Activated CD8-positive, alpha-beta memory T cell treated with anti-CD3 and anti-CD28 coated beads for 36 hours (primary cell): Measurements from ENCODE around the gene SMAD5. TPM values are rescaled to one million over a fixed set of nuclear protein-coding genes. Genes with fewer than 3 reads are reported as not detected.

ENCODE experiments used
- CTCF ChIA-PET: fragments of 350-600 bp; sonication (Branson Sonifier 250); formaldehyde crosslinking; loops from one replicate; lab custom pipeline; 2021; ENCODE audit warnings: antibody characterized with exemption; lab: Charles Lee
- POLR2A ChIA-PET: fragments of 350-600 bp; sonication (Branson Sonifier 250); formaldehyde crosslinking; loops from one replicate; lab custom pipeline; 2021; ENCODE audit warnings: antibody characterized with exemption; lab: Charles Lee
- total RNA-seq, 2 experiments: library from RNA; stranded (reverse); gene quantifications; one replicate each; pipeline ENCODE4 v1.2.3, GENCODE V29; 2021

Gene SMAD5
- total RNA-seq = 10 to 100 TPM; 19.0 to 19.2 TPM

GRCh38 chr5:136132557-136133221, at the start of gene SMAD5:
Gene SMAD5, plus strand, starts transcription at chr5:136132845. Its CDS starts 20,916 bp downstream, at chr5:136153761.
- CTCF ChIA-PET = no interaction called here
- POLR2A ChIA-PET = no interaction called here

DNA sequence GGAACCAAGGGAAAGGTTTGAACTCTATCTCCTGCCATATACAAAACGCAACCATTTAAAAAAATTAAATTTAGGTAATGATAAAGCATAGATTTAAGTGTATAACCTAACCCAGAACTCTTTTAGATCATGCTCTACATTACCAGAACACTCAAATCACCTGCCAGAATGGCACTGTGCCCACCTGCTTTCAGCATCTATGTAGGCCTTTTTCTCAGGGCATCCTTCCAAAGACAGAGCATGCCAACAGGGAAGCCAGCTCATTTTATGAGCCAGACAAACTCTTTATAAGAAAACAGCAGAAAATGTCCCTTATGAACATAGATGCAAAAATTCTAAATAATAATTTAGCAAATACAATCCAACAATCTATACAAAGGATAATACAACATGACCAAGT, 47.9 kb upstream of the SMAD5 start:
- CTCF ChIA-PET = no interaction called here
- POLR2A ChIA-PET = no interaction called here

- POLR2A ChIA-PET = no interaction called here
- CTCF ChIA-PET = interaction anchor here (0.7 kb wide), 1 partner anchor 98 kb away, joined by 3 read pairs; no protein-coding TSS in a partner anchor
These were observed 45.7 kb upstream of the SMAD5 start for GRCh38 chr5:136086783-136087566.

GRCh38 chr5:136087961-136088871, 44.4 kb upstream of the SMAD5 start:
- POLR2A ChIA-PET = no interaction called here
- CTCF ChIA-PET = no interaction called here

GRCh38 chr5:136089791-136090190, 42.9 kb upstream of the SMAD5 start:
- POLR2A ChIA-PET = no interaction called here
- CTCF ChIA-PET = no interaction called here

- POLR2A ChIA-PET = no interaction called here
- CTCF ChIA-PET = no interaction called here
These were observed 42.3 kb upstream of the SMAD5 start for GRCh38 chr5:136090319-136090718.

GRCh38 chr5:136094189-136094912, 38.3 kb upstream of the SMAD5 start:
- CTCF ChIA-PET = no interaction called here
- POLR2A ChIA-PET = no interaction called here

DNA sequence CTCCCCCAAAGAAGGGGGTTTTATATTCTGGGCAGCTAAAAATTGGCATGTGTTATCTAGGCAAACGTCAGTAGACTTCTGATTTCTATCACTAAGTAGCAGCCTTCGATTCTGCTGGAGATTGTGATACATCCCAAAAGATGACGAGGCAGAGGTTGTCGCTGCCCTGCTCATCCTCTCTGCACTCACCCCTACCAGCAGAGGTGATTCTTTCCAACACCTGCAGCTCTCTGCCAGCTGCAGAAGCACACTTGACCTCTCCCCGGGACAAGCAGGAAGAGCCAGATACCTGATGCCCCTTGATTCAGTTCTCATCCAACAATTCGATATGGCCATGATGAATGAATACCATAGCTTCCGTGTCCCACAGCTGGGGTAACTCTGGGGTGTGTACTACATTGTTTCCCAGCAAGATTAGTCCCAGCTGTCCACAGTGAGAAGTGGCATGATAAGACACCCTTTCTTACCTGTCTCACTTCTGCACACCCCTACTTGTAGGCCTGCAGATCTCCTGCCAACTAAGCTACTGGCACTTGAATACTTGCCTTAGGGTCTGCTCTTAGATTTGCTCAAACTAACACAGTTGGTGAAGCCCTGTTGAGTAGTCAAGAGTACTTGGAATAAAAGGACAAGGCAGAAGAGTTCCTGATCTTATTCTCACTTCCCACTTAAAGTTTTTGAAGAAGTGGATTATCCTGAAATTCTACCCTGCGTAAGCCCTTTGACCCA, 37.6 kb upstream of the SMAD5 start:
- ChIA-PET CTCF (no interaction called here), POLR2A (no interaction called here)

GRCh38 chr5:136098176-136098575, 34.5 kb upstream of the SMAD5 start:
- ChIA-PET CTCF (interaction anchor here (0.6 to 0.7 kb wide), 2 partner anchors 67 to 544 kb away, joined by 3 read pairs; no protein-coding TSS in a partner anchor), POLR2A (interaction anchor here (0.6 kb wide), 1 partner anchor 27 kb away, joined by 7 read pairs; no protein-coding TSS in a partner anchor)

DNA sequence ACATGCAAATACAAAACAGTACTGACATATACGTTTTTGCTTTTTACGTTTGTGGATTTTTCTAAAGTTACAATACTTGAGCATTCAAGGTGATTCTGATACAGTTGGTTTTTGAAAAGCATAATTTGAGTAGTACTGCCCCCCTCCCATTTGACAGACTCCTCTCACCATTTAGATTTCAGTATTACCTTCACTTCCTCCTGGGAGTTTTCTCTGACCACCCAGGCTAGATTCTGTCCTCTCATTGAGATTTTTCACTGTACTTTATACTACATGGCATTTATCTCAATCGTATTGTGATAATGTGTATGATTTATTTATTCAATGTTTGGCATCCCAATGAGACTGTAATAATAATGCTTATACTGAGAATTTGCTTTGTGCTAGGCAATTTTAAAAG, 32.8 kb upstream of the SMAD5 start:
- CTCF ChIA-PET = no interaction called here

DNA sequence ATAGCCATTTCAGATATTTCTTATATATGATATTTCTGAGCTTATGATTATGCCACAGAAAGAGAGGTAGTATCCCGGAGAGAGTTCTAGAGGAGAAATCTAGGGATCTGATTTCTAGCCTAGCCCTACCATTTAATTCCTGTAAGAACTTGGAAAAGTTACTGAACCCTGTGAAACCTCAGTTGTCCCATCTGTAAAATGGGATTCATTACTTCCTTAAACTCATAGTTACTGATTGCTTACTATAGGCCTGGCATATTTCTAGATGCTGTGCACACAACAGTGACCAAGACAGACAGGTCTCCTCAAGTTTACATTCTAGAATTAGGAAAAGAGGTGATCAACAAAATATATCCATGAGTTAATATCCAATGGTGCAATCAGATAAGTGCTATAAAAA, 30.8 kb upstream of the SMAD5 start:
- POLR2A ChIA-PET = interaction anchor here (0.6 kb wide), 1 partner anchor 35 kb away, joined by 7 read pairs; no protein-coding TSS in a partner anchor

More for the DNA sequence above, 32.8 kb upstream of the SMAD5 start:
- POLR2A ChIA-PET = no interaction called here

DNA sequence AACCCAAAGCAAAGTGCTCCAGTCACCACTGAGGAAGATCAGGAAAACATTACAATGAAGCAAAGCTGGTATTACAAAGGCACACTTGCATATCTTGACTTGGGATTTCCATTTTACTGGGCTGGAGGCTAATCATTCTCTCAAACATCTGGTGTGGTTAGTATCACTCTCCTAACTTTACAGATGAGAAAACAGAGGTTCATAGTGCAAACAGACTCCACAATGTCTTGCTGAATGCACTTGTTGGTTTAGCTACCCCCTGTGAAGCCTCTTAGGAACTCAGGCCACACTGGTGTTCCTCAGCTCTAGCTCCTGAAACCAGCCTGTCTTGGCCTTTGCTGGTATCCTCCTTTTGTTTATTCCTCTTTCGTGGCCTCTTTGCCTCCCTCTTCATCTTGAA, 29.5 kb upstream of the SMAD5 start:
- ChIA-PET CTCF (no interaction called here), POLR2A (no interaction called here)

More for the DNA sequence above, 30.8 kb upstream of the SMAD5 start:
- CTCF ChIA-PET = no interaction called here

DNA sequence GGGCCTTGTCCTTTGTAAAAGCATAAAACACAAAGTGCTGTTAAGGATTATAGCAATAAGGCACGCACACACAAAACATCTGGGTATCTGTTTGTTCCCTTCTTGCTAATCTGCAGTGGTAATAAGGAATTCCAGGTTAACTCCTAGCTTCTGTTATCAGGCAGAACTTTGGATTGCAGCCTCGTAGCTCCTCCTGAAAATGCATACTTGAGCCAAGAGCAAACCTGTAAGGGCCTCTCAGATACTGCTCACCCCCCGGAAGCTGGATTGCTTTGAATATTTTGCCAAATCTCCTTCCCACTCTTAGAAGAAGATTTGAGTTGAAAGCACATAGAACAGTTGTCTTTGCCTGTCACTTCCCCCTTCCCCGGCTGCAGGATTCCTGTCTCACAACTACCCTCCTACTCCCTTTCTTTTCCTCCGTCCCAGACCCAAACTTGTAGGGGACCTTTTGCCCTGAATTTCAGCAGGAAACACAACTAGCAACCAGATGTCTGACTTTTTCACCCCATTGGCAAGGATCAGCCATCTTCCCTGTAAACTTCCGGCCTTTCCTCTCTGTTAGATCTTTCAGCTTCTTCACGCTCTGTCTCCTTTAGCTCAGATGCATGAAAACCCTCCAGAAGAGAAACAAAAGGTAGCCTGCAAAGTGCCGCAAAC, 28.2 kb upstream of the SMAD5 start:
- CTCF ChIA-PET = no interaction called here
- POLR2A ChIA-PET = no interaction called here

- CTCF ChIA-PET = no interaction called here
- POLR2A ChIA-PET = no interaction called here
These were observed 26.2 kb upstream of the SMAD5 start for GRCh38 chr5:136106351-136107031.

DNA sequence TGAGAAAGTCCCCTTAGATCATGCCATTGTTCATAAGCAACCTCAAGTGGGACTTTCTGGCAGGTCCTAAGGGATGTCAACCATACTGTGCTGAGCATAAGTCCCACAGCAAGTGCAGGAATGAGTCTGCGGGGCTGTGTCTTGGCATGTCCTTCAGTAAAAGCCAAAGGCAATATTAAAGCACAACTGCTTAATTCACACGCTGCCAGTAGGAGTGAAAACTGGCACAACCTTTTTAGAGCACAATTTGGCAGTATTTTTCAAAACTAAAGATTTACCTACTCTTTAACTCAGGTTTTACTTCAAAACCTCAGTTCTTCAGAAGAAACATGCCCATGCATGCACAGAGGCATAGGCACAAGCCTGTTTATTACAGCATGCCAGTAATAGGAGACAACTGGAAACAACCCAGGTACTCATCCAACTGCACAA, 24.4 kb upstream of the SMAD5 start:
- ChIA-PET POLR2A (no interaction called here), CTCF (no interaction called here)

DNA sequence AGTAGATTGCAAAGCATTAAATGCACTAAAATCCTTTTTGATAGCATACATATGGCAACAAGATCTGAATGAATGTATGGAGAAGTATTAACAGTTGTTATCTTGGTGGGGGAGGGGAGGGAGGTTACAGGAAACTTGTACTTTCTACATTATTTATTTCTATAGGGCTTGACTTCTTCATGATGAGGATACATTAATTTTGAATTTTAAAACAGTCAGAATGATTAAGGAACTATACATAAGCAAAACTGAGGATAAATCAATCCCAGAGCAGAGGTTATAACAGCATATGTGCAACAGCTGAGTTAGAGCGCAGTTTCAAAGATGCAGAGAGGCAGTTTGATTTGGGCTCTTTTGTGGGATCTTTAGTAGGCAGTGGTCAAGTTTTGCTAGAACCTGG, 23.9 kb upstream of the SMAD5 start:
- ChIA-PET CTCF (no interaction called here), POLR2A (no interaction called here)

DNA sequence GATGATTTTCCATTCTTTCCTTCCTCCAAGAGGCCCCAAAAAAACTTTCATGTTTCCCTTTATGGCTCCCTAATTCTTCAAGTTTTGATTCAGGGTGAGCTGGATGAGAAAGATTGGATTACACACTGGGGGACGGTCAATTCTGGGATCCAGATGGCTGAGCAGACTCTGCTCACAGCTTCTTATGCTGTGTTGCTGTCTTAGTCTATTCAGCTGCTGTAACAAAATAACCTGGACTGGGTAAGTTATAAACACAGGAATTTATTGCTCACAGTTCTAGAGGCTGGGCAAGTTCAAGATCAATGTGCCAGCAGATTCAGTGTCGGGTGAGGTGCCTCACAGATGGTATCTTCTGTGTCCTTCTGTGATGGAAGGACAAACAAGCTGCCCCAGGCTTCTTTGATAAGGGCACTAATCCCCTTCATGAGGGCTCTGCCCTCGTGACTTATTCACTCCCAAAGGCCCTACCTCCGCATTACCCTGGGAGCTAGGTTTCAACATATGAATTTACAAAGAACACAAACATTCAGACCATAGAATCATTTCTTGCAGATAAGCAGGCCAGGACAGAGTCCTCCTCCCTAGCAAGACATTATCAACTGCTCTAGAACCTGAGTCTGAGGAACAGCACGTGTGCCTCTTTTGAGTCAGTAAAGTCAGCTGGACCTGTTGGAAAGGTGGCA, 23.1 kb upstream of the SMAD5 start:
- CTCF ChIA-PET = no interaction called here

More for the DNA sequence above, 23.1 kb upstream of the SMAD5 start:
- POLR2A ChIA-PET = no interaction called here
